Measurements from ENCODE around the gene RETNLB. TPM values are rescaled to one million over a fixed set of nuclear protein-coding genes. Genes with fewer than 3 reads are reported as not detected.

Gene RETNLB
- total RNA-seq, 1 experiment from 2014 or later: not detected

- Histone ChIP-seq H3K27me3 (ENCODE audit: low read length) (no peaks in the 10 kb centered on the region), H3K4me2 (ENCODE audit: low read depth, low read length, poor library complexity, severe bottlenecking) (no peak overlapping the region), H3K79me2 (ENCODE audit: low read length) (no peaks in the 10 kb centered on the region), H4K20me1 (ENCODE audit: insufficient read depth, low read depth, low read length) (no peaks in the 10 kb centered on the region), H3K9me3 (ENCODE audit: low read length) (no peaks in the 10 kb centered on the region), H3K4me3 (ENCODE audit: low read length) (no peak overlapping the region), H3K27ac (ENCODE audit: low read length) (no peak overlapping the region), H3K9ac (ENCODE audit: low read length) (no peak overlapping the region), H3K4me1 (ENCODE audit: low read length) (no peaks in the 10 kb centered on the region), H2AFZ (ENCODE audit: low read length) (no peak overlapping the region), H3K9me2 (replicated peaks; ENCODE audit: insufficient read depth, low read length) (no peaks in the 10 kb centered on the region), H3K36me3 (ENCODE audit: insufficient read depth, low read length) (no peaks in the 10 kb centered on the region)
- DNase-seq: no peak
Measured at GRCh38 chr3:108719178-108719806, 37.9 kb downstream of the RETNLB start.

- no peaks in the 10 kb centered on the region for H4K20me1 ChIP-seq (ENCODE audit: insufficient read depth, low read depth, low read length)
- no peaks in the 10 kb centered on the region for H3K9me3 ChIP-seq (ENCODE audit: low read length)
- no peak overlapping the region for H2AFZ ChIP-seq (ENCODE audit: low read length)
- no peak overlapping the region for H3K4me2 ChIP-seq (ENCODE audit: low read depth, low read length, poor library complexity, severe bottlenecking)
- no peak for DNase-seq
- no peaks in the 10 kb centered on the region for H3K27me3 ChIP-seq (ENCODE audit: low read length)
- H3K4me3 ChIP-seq (ENCODE audit: low read length): no peak overlapping the region
- no peaks in the 10 kb centered on the region for H3K4me1 ChIP-seq (ENCODE audit: low read length)
- no peak overlapping the region for H3K27ac ChIP-seq (ENCODE audit: low read length)
- no peaks in the 10 kb centered on the region for H3K36me3 ChIP-seq (ENCODE audit: insufficient read depth, low read length)
- no peaks in the 10 kb centered on the region for H3K79me2 ChIP-seq (ENCODE audit: low read length)
- no peaks in the 10 kb centered on the region for H3K9me2 ChIP-seq (replicated peaks; ENCODE audit: insufficient read depth, low read length)
- H3K9ac ChIP-seq (ENCODE audit: low read length): no peak overlapping the region
Measured at GRCh38 chr3:108718454-108718853, 38.8 kb downstream of the RETNLB start.

- Histone ChIP-seq H3K36me3 (ENCODE audit: insufficient read depth, low read length) (no peaks in the 10 kb centered on the region), H3K4me3 (ENCODE audit: low read length) (no peak overlapping the region), H3K27ac (ENCODE audit: low read length) (no peak overlapping the region), H3K4me2 (ENCODE audit: low read depth, low read length, poor library complexity, severe bottlenecking) (no peak overlapping the region), H4K20me1 (ENCODE audit: insufficient read depth, low read depth, low read length) (no peaks in the 10 kb centered on the region), H3K27me3 (ENCODE audit: low read length) (no peaks in the 10 kb centered on the region), H3K9ac (ENCODE audit: low read length) (no peak overlapping the region), H3K79me2 (ENCODE audit: low read length) (no peaks in the 10 kb centered on the region), H2AFZ (ENCODE audit: low read length) (no peak overlapping the region), H3K4me1 (ENCODE audit: low read length) (no peaks in the 10 kb centered on the region), H3K9me2 (replicated peaks; ENCODE audit: insufficient read depth, low read length) (no peaks in the 10 kb centered on the region), H3K9me3 (ENCODE audit: low read length) (no peaks in the 10 kb centered on the region)
- DNase-seq: no peak
Measured at GRCh38 chr3:108713816-108714215, 43.4 kb downstream of the RETNLB start.

GRCh38 chr3:108713009-108713516 lies 44.1 kb downstream of the RETNLB start:
- no peaks in the 10 kb centered on the region for H3K4me1 ChIP-seq (ENCODE audit: low read length)
- no peaks in the 10 kb centered on the region for H3K9me3 ChIP-seq (ENCODE audit: low read length)
- no peak for DNase-seq
- no peak overlapping the region for H3K9ac ChIP-seq (ENCODE audit: low read length)
- H3K9me2 ChIP-seq (replicated peaks; ENCODE audit: insufficient read depth, low read length): no peaks in the 10 kb centered on the region
- H3K27me3 ChIP-seq (ENCODE audit: low read length): no peaks in the 10 kb centered on the region
- H3K4me2 ChIP-seq (ENCODE audit: low read depth, low read length, poor library complexity, severe bottlenecking): no peak overlapping the region
- H3K4me3 ChIP-seq (ENCODE audit: low read length): no peak overlapping the region
- H3K27ac ChIP-seq (ENCODE audit: low read length): no peak overlapping the region
- no peaks in the 10 kb centered on the region for H3K36me3 ChIP-seq (ENCODE audit: insufficient read depth, low read length)
- H2AFZ ChIP-seq (ENCODE audit: low read length): no peak overlapping the region
- H4K20me1 ChIP-seq (ENCODE audit: insufficient read depth, low read depth, low read length): no peaks in the 10 kb centered on the region
- no peaks in the 10 kb centered on the region for H3K79me2 ChIP-seq (ENCODE audit: low read length)

Small RNA genes lying within 50 kb of the gene (small RNA-seq; reads per million reads assigned to genes)
- gene AC092185.1: not detected

Other genes with a start within 250 kb of the RETNLB start
- 0.18 TPM in 1 of 2 replicates, not detected in the other for gene MYH15, start 246.8 kb downstream of the RETNLB start, total RNA-seq (2014; rRNA removed; shearing (Covaris generic); ENCODE audit: low replicate concordance)
- gene CIP2A, start 168.0 kb downstream of the RETNLB start, total RNA-seq (2014; rRNA removed; shearing (Covaris generic); ENCODE audit: low replicate concordance): 27.4 and 37.8 TPM in 2 replicates
- 9.3 and 15.7 TPM in 2 replicates for gene DZIP3, start 167.7 kb downstream of the RETNLB start, total RNA-seq (2014; rRNA removed; shearing (Covaris generic); ENCODE audit: low replicate concordance)
- not detected in 2 replicates for gene TRAT1, start 65.4 kb upstream of the RETNLB start, total RNA-seq (2014; rRNA removed; shearing (Covaris generic); ENCODE audit: low replicate concordance)
- not detected in 2 replicates for gene GUCA1C, start 196.5 kb upstream of the RETNLB start, total RNA-seq (2014; rRNA removed; shearing (Covaris generic); ENCODE audit: low replicate concordance)

All from Karpas-422 (cell line).